COR-L47 (cell line): ENCODE measurements around the gene FLVCR1.

Source experiments
- DNase-seq: peaks from one replicate; lab custom pipeline; 2025; lab: John Stamatoyannopoulos, UW

Gene FLVCR1

GRCh38 chr1:212915245-212916091 lies 57.4 kb downstream of the FLVCR1 start:
- peak; percentile 41 for DNase-seq

GRCh38 chr1:212916481-212917133 lies 58.5 kb downstream of the FLVCR1 start:
- no peak for DNase-seq

- no peak for DNase-seq
These were observed 59.0 kb downstream of the FLVCR1 start for GRCh38 chr1:212917134-212917485.

- no peak for DNase-seq
These were observed 59.8 kb downstream of the FLVCR1 start for GRCh38 chr1:212917858-212918257.

GRCh38 chr1:212918824-212919223 lies 60.7 kb downstream of the FLVCR1 start:
- DNase-seq, result no peak

- DNase-seq, result no peak
These were observed 62.2 kb downstream of the FLVCR1 start for GRCh38 chr1:212920246-212920645.

GRCh38 chr1:212920896-212921295 lies 62.8 kb downstream of the FLVCR1 start:
- DNase-seq, result no peak

GRCh38 chr1:212922016-212922415 lies 63.9 kb downstream of the FLVCR1 start:
- DNase-seq, result no peak

- no peak for DNase-seq
These were observed 68.3 kb downstream of the FLVCR1 start for GRCh38 chr1:212926372-212926771.

GRCh38 chr1:212928323-212929291 lies 70.5 kb downstream of the FLVCR1 start:
- DNase-seq, result no peak

- DNase-seq, result no peak
These were observed 73.1 kb downstream of the FLVCR1 start for GRCh38 chr1:212930986-212931678.

GRCh38 chr1:212933815-212934471 lies 75.9 kb downstream of the FLVCR1 start:
- DNase-seq, result no peak

GRCh38 chr1:212935387-212935981 lies 77.4 kb downstream of the FLVCR1 start:
- no peak for DNase-seq

GRCh38 chr1:212937034-212937433 lies 79.0 kb downstream of the FLVCR1 start:
- no peak for DNase-seq

GRCh38 chr1:212938846-212939245 lies 80.8 kb downstream of the FLVCR1 start:
- no peak for DNase-seq

GRCh38 chr1:212941452-212941851 lies 83.4 kb downstream of the FLVCR1 start:
- DNase-seq, result no peak

GRCh38 chr1:212942679-212943392 lies 84.8 kb downstream of the FLVCR1 start:
- no peak for DNase-seq

GRCh38 chr1:212943393-212943710 lies 85.3 kb downstream of the FLVCR1 start:
- no peak for DNase-seq

- DNase-seq, result no peak
These were observed 86.3 kb downstream of the FLVCR1 start for GRCh38 chr1:212944229-212944901.

- DNase-seq, result no peak
These were observed 87.0 kb downstream of the FLVCR1 start for GRCh38 chr1:212945056-212945455.
